ENCODE data around the gene RAB8B. TPM values are rescaled to one million over a fixed set of nuclear protein-coding genes. Genes with fewer than 3 reads are reported as not detected.

The RAB8B gene
- total RNA-seq, 1 experiment from 2014 or later, result 20.9 TPM

GRCh38 chr15:63178034-63178433, 11.4 kb upstream of the RAB8B start:
- H3K27ac ChIP-seq, result no peak overlapping the region
- TF ChIP-seq CTCF (conservative IDR thresholded peaks at IDR 0.05), result no peak
- TF ChIP-seq EZH2 (IDR thresholded peaks at IDR 0.05; ENCODE audit: low read depth), result no peak
- intact Hi-C loops (cut with micrococcal nuclease; ENCODE audit: unreplicated experiment), result no loop called here
- no peaks in the 10 kb centered on the region for H3K9me2 ChIP-seq (ENCODE audit: insufficient read depth)
- H3K4me3 ChIP-seq, result no peak overlapping the region
- H3F3A ChIP-seq (ENCODE audit: insufficient read depth, low read depth), result no peaks in the 10 kb centered on the region
- no peak for DNase-seq
- H3K9me3 ChIP-seq (ENCODE audit: insufficient read depth, low read depth), result no peaks in the 10 kb centered on the region
- H4K20me1 ChIP-seq (ENCODE audit: insufficient read depth), result no peaks in the 10 kb centered on the region
- ChIA-PET POLR2A (ENCODE audit: unreplicated experiment) (no interaction called here), CTCF (no interaction called here)
- H3K36me3 ChIP-seq (ENCODE audit: low read depth), result no peaks in the 10 kb centered on the region
- H2AFZ ChIP-seq, result no peak overlapping the region
- H3K27me3 ChIP-seq (ENCODE audit: insufficient read depth, low read depth), result no peaks in the 10 kb centered on the region
- BruUV-seq (replicated peaks), result no TSS peak
- H3K4me2 ChIP-seq, result no peak overlapping the region
- H3K79me2 ChIP-seq (ENCODE audit: low read depth), result no peaks in the 10 kb centered on the region
- H3K4me1 ChIP-seq (replicated peaks; ENCODE audit: insufficient read depth), result no peaks in the 10 kb centered on the region

DNA sequence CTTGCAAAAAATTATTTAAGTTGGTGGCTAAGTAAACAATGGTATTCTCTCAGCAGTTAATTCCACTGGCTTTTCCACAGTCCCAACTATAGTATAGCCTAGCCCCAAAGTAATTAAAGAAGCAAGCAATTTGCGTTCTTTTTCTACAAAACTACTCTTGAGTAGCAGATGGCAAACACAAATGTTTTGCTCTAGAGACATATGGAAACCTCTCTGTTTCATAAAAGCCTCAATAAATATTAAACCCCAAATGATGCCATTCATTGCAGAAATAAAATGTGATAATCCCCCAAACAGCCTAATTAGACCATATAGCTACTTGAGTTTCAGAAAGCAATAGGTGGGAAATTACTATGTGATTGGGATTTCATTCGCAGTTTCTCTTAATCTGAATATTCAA, 8.7 kb upstream of the RAB8B start:
- Histone ChIP-seq H3K79me2 (ENCODE audit: low read depth) (no peaks in the 10 kb centered on the region), H3K4me1 (replicated peaks; ENCODE audit: insufficient read depth) (peaks cover 5% of the 10 kb centered on the region), H3F3A (ENCODE audit: insufficient read depth, low read depth) (no peaks in the 10 kb centered on the region), H2AFZ (no peak overlapping the region), H3K4me2 (no peak overlapping the region), H3K4me3 (no peak overlapping the region), H3K9me3 (ENCODE audit: insufficient read depth, low read depth) (no peaks in the 10 kb centered on the region), H3K36me3 (ENCODE audit: low read depth) (no peaks in the 10 kb centered on the region), H3K27ac (no peak overlapping the region), H3K27me3 (ENCODE audit: insufficient read depth, low read depth) (no peaks in the 10 kb centered on the region), H4K20me1 (ENCODE audit: insufficient read depth) (no peaks in the 10 kb centered on the region), H3K9me2 (ENCODE audit: insufficient read depth) (no peaks in the 10 kb centered on the region)
- intact Hi-C loops (cut with micrococcal nuclease; ENCODE audit: unreplicated experiment), result no loop called here
- no TSS peak for BruUV-seq (replicated peaks)
- ChIA-PET POLR2A (ENCODE audit: unreplicated experiment) (no interaction called here), CTCF (no interaction called here)
- TF ChIP-seq EZH2 (IDR thresholded peaks at IDR 0.05; ENCODE audit: low read depth) (no peak), CTCF (conservative IDR thresholded peaks at IDR 0.05) (no peak)
- DNase-seq, result no peak

GRCh38 chr15:63181648-63182047, 7.8 kb upstream of the RAB8B start:
- no peak for TF ChIP-seq CTCF (conservative IDR thresholded peaks at IDR 0.05)
- TF ChIP-seq EZH2 (IDR thresholded peaks at IDR 0.05; ENCODE audit: low read depth), result no peak
- H3K4me2 ChIP-seq, result no peak overlapping the region
- ChIA-PET POLR2A (ENCODE audit: unreplicated experiment) (no interaction called here), CTCF (no interaction called here)
- no TSS peak for BruUV-seq (replicated peaks)
- H3K9me3 ChIP-seq (ENCODE audit: insufficient read depth, low read depth), result no peaks in the 10 kb centered on the region
- DNase-seq, result no peak
- H3K27me3 ChIP-seq (ENCODE audit: insufficient read depth, low read depth), result no peaks in the 10 kb centered on the region
- no peak overlapping the region for H2AFZ ChIP-seq
- H3F3A ChIP-seq (ENCODE audit: insufficient read depth, low read depth), result peaks cover 6% of the 10 kb centered on the region; the same call in 1 of the 2 replicates
- no peaks in the 10 kb centered on the region for H4K20me1 ChIP-seq (ENCODE audit: insufficient read depth)
- H3K4me3 ChIP-seq, result no peak overlapping the region
- intact Hi-C loops (cut with micrococcal nuclease; ENCODE audit: unreplicated experiment), result no loop called here
- no peak overlapping the region for H3K27ac ChIP-seq
- no peaks in the 10 kb centered on the region for H3K9me2 ChIP-seq (ENCODE audit: insufficient read depth)
- H3K4me1 ChIP-seq (replicated peaks; ENCODE audit: insufficient read depth), result peaks cover 14% of the 10 kb centered on the region
- no peaks in the 10 kb centered on the region for H3K79me2 ChIP-seq (ENCODE audit: low read depth)
- H3K36me3 ChIP-seq (ENCODE audit: low read depth), result no peaks in the 10 kb centered on the region
